NB4 (cell line): ENCODE results near the gene GPRC5B.

Source experiments
- CTCF ChIP-seq: IDR thresholded peaks from one replicate; pipeline ENCODE4 v1.5.1; 2012; ENCODE audit warnings: low read depth, low read length
- TF ChIP-seq, protein P1 (sequence below): IDR thresholded peaks from 2 replicates; pipeline ENCODE4 v1.6.1; 2011; ENCODE audit warnings: low read depth, low read length

DNA sequence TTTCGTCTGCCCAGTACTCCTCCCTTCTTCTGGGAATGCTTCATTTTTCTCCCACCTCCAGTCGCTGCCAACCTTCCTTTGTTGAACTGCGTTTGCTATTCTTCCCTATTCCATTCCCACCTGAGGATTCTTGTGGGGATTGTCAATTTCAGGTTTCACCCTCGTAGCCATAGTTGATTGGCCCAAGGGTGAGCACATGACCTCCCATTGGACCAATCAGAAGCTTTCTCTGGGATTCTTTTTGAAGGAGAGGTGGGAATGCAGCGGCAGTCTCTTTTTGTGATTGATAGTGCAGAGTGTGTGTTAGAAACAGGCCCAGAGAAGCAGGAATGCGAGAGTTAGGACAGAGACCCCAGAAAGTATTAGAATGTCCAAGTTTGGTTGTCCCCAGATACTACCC, 49.1 kb upstream of the GPRC5B start:
- TF ChIP-seq CTCF = no peak
- TF ChIP-seq, protein P1, sequence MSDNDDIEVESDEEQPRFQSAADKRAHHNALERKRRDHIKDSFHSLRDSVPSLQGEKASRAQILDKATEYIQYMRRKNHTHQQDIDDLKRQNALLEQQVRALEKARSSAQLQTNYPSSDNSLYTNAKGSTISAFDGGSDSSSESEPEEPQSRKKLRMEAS = no peak
